AG04450 (cell line): ENCODE data around the gene MSRB2. TPM values are rescaled to one million over a fixed set of nuclear protein-coding genes. Genes with fewer than 3 reads are reported as not detected.

ENCODE experiments used
- CTCF ChIA-PET: fragments of 300-600, 350-600 bp; formaldehyde crosslinking; extraction: SDS; loops from one replicate; lab custom pipeline; 2022; ENCODE audit warnings: antibody characterized with exemption, inconsistent platforms; lab: Charles Lee
- POLR2A ChIA-PET: fragments of 350-600 bp; formaldehyde crosslinking; extraction: SDS; loops from one replicate; lab custom pipeline; 2021; ENCODE audit warnings: antibody characterized with exemption, inconsistent platforms; lab: Yijun Ruan, JAX
- DNase-seq: peaks from one replicate; pipeline ENCODE4 v3.0.0-alpha.2; 2011; ENCODE audit warnings: low read depth, low spot score
- H3K27ac ChIP-seq: one replicate; pipeline ENCODE4 v1.5.1; 2012; ENCODE audit warnings: low read depth, low read length, control low read depth
- H3K27me3 ChIP-seq: one replicate; pipeline ENCODE4 v1.6.0; 2012; ENCODE audit warnings: low read length; ENCODE audit not compliant: control insufficient read depth, insufficient read depth
- H3K4me3 ChIP-seq: 2 replicates; pipeline ENCODE4 v1.5.1; 2011; ENCODE audit warnings: mild to moderate bottlenecking, low read depth, low read length, control low read depth
- H3K9me3 ChIP-seq: 2 replicates; pipeline ENCODE4 v1.5.1; 2012; ENCODE audit warnings: low read length; ENCODE audit not compliant: control insufficient read depth, insufficient read depth
- polyA plus RNA-seq: library from polyadenylated mRNA; depleted of rRNA; stranded (reverse); fragments of >200 nt; gene quantifications from 2 replicates; pipeline ENCODE4 v1.2.3, GENCODE V29; 2011
- TF ChIP-seq, protein P1 (sequence below): IDR thresholded peaks from 2 replicates; pipeline ENCODE4 v1.5.1; 2011; ENCODE audit warnings: low read depth, low read length, control low read depth, inconsistent platforms

Gene MSRB2
- polyA plus RNA-seq, 1 experiment: 63.0 TPM

DNA sequence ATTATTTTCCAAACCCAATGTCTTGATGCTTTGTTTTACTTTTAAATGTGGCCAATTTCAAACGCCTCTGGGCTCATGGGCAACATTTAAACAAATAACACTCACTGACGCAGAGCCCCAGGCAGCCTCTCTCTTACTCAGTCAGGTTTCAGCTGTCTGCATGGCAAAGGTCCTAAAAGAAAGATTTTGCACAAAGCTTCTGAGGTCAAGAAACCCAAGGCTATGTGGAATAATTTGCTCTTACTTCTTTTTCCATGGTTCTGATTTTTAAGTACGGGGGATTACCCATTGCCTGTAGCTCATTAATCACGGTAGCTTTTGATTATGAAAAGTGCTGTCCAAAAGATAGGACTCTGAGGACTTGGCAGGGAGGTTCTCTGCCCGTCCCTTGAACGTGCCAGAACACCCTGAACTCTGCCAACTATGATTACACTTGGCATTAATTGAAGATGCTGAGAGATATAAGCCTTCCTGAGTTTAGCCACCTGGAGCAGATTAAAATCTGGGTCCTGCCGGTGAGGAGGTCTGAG, 14.1 kb upstream of the MSRB2 start:
- peaks cover 3% of the 10 kb centered on the region for H3K27me3 ChIP-seq
- CTCF ChIA-PET: interaction anchor here (1.1 to 1.4 kb wide), 2 partner anchors 10 to 12 kb away, joined by 4 to 5 read pairs; no protein-coding TSS in a partner anchor
- TF ChIP-seq, protein P1, sequence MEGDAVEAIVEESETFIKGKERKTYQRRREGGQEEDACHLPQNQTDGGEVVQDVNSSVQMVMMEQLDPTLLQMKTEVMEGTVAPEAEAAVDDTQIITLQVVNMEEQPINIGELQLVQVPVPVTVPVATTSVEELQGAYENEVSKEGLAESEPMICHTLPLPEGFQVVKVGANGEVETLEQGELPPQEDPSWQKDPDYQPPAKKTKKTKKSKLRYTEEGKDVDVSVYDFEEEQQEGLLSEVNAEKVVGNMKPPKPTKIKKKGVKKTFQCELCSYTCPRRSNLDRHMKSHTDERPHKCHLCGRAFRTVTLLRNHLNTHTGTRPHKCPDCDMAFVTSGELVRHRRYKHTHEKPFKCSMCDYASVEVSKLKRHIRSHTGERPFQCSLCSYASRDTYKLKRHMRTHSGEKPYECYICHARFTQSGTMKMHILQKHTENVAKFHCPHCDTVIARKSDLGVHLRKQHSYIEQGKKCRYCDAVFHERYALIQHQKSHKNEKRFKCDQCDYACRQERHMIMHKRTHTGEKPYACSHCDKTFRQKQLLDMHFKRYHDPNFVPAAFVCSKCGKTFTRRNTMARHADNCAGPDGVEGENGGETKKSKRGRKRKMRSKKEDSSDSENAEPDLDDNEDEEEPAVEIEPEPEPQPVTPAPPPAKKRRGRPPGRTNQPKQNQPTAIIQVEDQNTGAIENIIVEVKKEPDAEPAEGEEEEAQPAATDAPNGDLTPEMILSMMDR: no peak
- no peaks in the 10 kb centered on the region for H3K9me3 ChIP-seq
- H3K4me3 ChIP-seq: no peak overlapping the region
- H3K27ac ChIP-seq: no peak overlapping the region
- POLR2A ChIA-PET: no interaction called here
- no peak for DNase-seq

DNA sequence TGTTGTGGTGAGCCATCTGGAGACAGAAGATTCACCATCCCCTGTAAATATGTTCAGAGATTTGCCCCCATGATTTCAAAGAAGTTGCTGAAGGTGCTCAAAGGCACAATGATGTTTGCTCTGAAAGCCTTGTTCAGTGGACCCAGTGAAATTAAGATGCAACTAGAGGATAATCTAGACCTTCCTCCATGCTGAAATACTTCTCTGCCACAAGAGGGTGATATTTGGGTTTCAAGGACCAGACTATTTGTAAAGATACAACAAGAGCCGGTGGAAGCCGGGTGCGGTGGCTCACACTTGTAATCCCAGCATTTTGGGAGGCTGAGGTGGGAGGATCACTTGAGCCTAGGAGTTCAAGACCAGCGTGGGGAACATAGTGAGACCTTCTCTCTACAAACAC, 13.5 kb upstream of the MSRB2 start:
- no peaks in the 10 kb centered on the region for H3K9me3 ChIP-seq
- TF ChIP-seq, protein P1: peak; percentile 29
- peaks cover 3% of the 10 kb centered on the region for H3K27me3 ChIP-seq
- H3K4me3 ChIP-seq: no peak overlapping the region
- no peak for DNase-seq
- no peak overlapping the region for H3K27ac ChIP-seq
- ChIA-PET CTCF (interaction anchor here (0.5 kb wide), 1 partner anchor 10 kb away, joined by 3 read pairs; no protein-coding TSS in a partner anchor), POLR2A (no interaction called here)

DNA sequence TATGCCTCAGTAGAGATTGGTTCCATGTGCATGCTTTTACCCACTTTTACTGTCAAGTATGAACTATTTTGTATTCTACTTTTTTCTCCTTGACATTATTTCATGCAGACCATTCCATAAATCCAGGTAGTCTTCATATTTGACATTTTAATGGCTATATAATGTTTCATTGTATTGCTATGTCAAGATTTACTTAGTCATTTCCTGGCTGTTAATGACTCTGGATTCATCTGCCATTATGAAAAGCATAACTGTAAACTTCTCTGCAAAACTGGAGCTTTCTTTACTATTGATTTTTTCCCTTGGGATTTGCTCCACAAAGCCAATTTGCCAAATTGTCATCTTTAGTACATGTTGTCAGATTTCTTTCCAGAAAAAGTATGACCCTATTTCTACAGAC, 6.8 kb upstream of the MSRB2 start:
- POLR2A ChIA-PET: no interaction called here
- no peak overlapping the region for H3K4me3 ChIP-seq

DNA sequence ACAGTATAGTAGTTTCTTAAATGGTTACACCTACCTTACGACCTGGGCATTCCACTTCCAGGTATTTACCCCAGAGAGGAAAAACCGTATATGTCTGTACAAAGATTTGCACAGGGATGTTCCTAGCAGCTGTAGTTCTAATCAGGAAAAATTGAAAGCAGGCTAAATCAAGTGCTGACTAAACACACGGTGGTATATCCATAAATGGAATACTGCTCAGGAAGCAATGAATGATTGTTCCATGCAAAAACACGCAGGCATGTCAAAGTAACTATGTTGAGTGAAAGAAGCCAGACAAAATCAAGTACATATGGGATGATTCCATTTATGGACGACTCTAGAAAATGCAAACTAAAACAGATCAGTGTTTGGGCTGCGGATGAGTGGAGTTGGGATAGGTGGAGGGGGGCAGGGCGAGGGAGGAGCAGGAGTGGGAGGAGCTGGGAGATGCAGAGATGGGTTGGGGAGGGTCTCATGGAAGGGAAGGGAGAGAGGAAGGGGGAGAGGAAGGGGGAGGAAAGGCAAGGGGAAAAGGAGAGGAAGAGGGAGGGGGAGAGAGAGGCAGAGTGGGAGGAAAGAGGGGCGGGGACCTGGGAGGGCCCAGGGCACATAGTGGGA, 484 bp upstream of the MSRB2 start:
- peak overlapping the region; percentile 48 for H3K4me3 ChIP-seq
- ChIA-PET CTCF (interaction anchor here (0.6 kb wide), 1 partner anchor 899 kb away, joined by 3 read pairs; no protein-coding TSS in a partner anchor), POLR2A (interaction anchor here (0.6 kb wide), 1 partner anchor 83 kb away, joined by 7 read pairs; no protein-coding TSS in a partner anchor)
- no peak overlapping the region for H3K27ac ChIP-seq
- H3K9me3 ChIP-seq: no peaks in the 10 kb centered on the region
- DNase-seq: no peak
- H3K27me3 ChIP-seq: peaks cover 3% of the 10 kb centered on the region
- TF ChIP-seq, protein P1: no peak

More for the DNA sequence above, 6.8 kb upstream of the MSRB2 start:
- Histone ChIP-seq H3K27ac (no peak overlapping the region), H3K9me3 (no peaks in the 10 kb centered on the region), H3K27me3 (peaks cover 5% of the 10 kb centered on the region)
- TF ChIP-seq, protein P1: no peak
- DNase-seq: no peak
- CTCF ChIA-PET: no interaction called here
